IMR-90 (cell line): ENCODE results near the gene STMN3. TPM values are rescaled to one million over a fixed set of nuclear protein-coding genes. Genes with fewer than 3 reads are reported as not detected.

Source experiments
- ATAC-seq: fragments of 200-7000 bp; cut with Tn5 transposase; 2 replicates; pipeline ENCODE4 v1.9.1; 2020; ENCODE audit warnings: low read depth, mild to moderate bottlenecking, moderate library complexity
- BruUV-seq: library from RNA; stranded (reverse); fragments of 400-500 nt; replicated peaks from 2 replicates; lab custom pipeline; 2021; lab: Mats Ljungman, UMichigan
- CTCF ChIA-PET: fragments of 300-600 bp; formaldehyde crosslinking; extraction: SDS; loops from one replicate; lab custom pipeline; 2021; ENCODE audit warnings: antibody characterized with exemption; lab: Yijun Ruan, JAX
- POLR2A ChIA-PET: fragments of 300-600 bp; sonication (Branson Sonifier 250); formaldehyde crosslinking; loops from one replicate; lab custom pipeline; 2022; ENCODE audit warnings: antibody characterized with exemption; ENCODE audit not compliant: unreplicated experiment; lab: Charles Lee
- DNase-seq: peaks from one replicate; pipeline ENCODE4 v3.0.0; 2013
- H2AFZ ChIP-seq: replicated peaks from 2 replicates; pipeline ENCODE3; 2013; ENCODE audit warnings: low read length, mild to moderate bottlenecking; ENCODE audit not compliant: poor library complexity
- H2AK5ac ChIP-seq: 2 replicates; pipeline ENCODE4 v1.6.1; 2013; ENCODE audit warnings: low read depth, low read length, inconsistent platforms
- H2AK9ac ChIP-seq: replicated peaks from 2 replicates; pipeline ENCODE3; 2013; ENCODE audit warnings: mild to moderate bottlenecking, low read depth, low read length, moderate library complexity; ENCODE audit not compliant: poor library complexity
- H2BK120ac ChIP-seq: 2 replicates; pipeline ENCODE4 v1.6.1; 2013; ENCODE audit warnings: low read depth, low read length, inconsistent platforms
- H2BK15ac ChIP-seq: 3 replicates; pipeline ENCODE4 v1.6.1; 2013; ENCODE audit warnings: low read depth, low read length, inconsistent platforms
- H2BK20ac ChIP-seq: 2 replicates; pipeline ENCODE4 v1.6.1; 2013; ENCODE audit warnings: low read depth, mild to moderate bottlenecking, inconsistent platforms, low read length, moderate library complexity
- H2BK5ac ChIP-seq: 2 replicates; pipeline ENCODE4 v1.6.1; 2013; ENCODE audit warnings: mild to moderate bottlenecking, low read depth, low read length, inconsistent platforms; ENCODE audit not compliant: poor library complexity, severe bottlenecking
- H3K14ac ChIP-seq: replicated peaks from 2 replicates; pipeline ENCODE4 v1.6.1; 2013; ENCODE audit warnings: low read depth, low read length, inconsistent platforms
- H3K18ac ChIP-seq: 2 replicates; pipeline ENCODE4 v1.6.1; 2013; ENCODE audit warnings: low read depth, low read length, control low read depth
- H3K23ac ChIP-seq: 2 replicates; pipeline ENCODE4 v1.6.1; 2013; ENCODE audit warnings: low read depth, low read length, inconsistent platforms
- H3K27ac ChIP-seq: 2 replicates; pipeline ENCODE4 v1.5.1; 2013; ENCODE audit warnings: mild to moderate bottlenecking, control low read depth, low read length; ENCODE audit not compliant: insufficient read depth
- H3K27me3 ChIP-seq: 2 replicates; pipeline ENCODE4 v1.6.1; 2013; ENCODE audit warnings: low read length; ENCODE audit not compliant: control insufficient read depth, insufficient read depth
- H3K36me3 ChIP-seq: 2 replicates; pipeline ENCODE4 v1.6.1; 2013; ENCODE audit warnings: low read length, mixed read lengths; ENCODE audit not compliant: control insufficient read depth, insufficient read depth
- H3K4ac ChIP-seq: 2 replicates; pipeline ENCODE4 v1.6.1; 2013; ENCODE audit warnings: low read depth, low read length, inconsistent platforms
- H3K4me1 ChIP-seq: 2 replicates; pipeline ENCODE4 v1.6.1; 2013; ENCODE audit warnings: low read length, mixed read lengths; ENCODE audit not compliant: control insufficient read depth, insufficient read depth
- H3K4me2 ChIP-seq: 2 replicates; pipeline ENCODE4 v1.6.1; 2013; ENCODE audit warnings: low read depth, mild to moderate bottlenecking, control low read depth, low read length, moderate library complexity
- H3K4me3 ChIP-seq: 2 replicates; pipeline ENCODE4 v1.5.1; 2013; ENCODE audit warnings: low read depth, mild to moderate bottlenecking, control low read depth, low read length, moderate library complexity; ENCODE audit not compliant: insufficient read depth
- H3K56ac ChIP-seq: 2 replicates; pipeline ENCODE4 v1.6.1; 2013; ENCODE audit warnings: low read length, inconsistent platforms; ENCODE audit not compliant: insufficient read depth; ENCODE audit errors: extremely low read depth
- H3K79me1 ChIP-seq, 2 experiments: 2 replicates each; pipeline ENCODE4 v1.6.1; 2013; ENCODE audit warnings: low read length in 2 of 2, inconsistent platforms in 1 of 2, low read depth in 1 of 2
- H3K9ac ChIP-seq: 2 replicates; pipeline ENCODE4 v1.6.1; 2013; ENCODE audit warnings: low read depth, low read length, control low read depth
- H3K9me1 ChIP-seq: 2 replicates; pipeline ENCODE4 v1.6.1; 2013; ENCODE audit warnings: low read length, inconsistent platforms; ENCODE audit not compliant: insufficient read depth
- H3K9me3 ChIP-seq: 2 replicates; pipeline ENCODE4 v1.6.1; 2013; ENCODE audit warnings: low read length; ENCODE audit not compliant: control insufficient read depth, insufficient read depth
- H4K20me1 ChIP-seq: 2 replicates; pipeline ENCODE4 v1.6.1; 2013; ENCODE audit warnings: low read length, inconsistent platforms; ENCODE audit not compliant: insufficient read depth
- H4K5ac ChIP-seq: 2 replicates; pipeline ENCODE4 v1.6.1; 2013; ENCODE audit warnings: mild to moderate bottlenecking, low read depth, low read length, control low read depth
- H4K8ac ChIP-seq, 2 experiments: 2 replicates each; pipeline ENCODE4 v1.6.1; 2013; ENCODE audit warnings: low read depth in 2 of 2, low read length in 2 of 2, control low read depth in 1 of 2, inconsistent platforms in 1 of 2
- H4K91ac ChIP-seq: 2 replicates; pipeline ENCODE4 v1.6.1; 2013; ENCODE audit warnings: low read depth, low read length, inconsistent platforms; ENCODE audit not compliant: insufficient read depth
- CEBPB ChIP-seq: IDR thresholded peaks from 2 replicates; pipeline ENCODE4 v1.6.1; 2012; ENCODE audit warnings: low read depth, low read length, improper control_type of control experiment
- CHD1 ChIP-seq: IDR thresholded peaks from 2 replicates; pipeline ENCODE4 v1.6.1; 2012; ENCODE audit warnings: low read depth, low read length, improper control_type of control experiment
- FOS ChIP-seq: fragments of 150-350 bp; IDR thresholded peaks from 2 replicates; pipeline ENCODE4 v1.6.1; 2016; ENCODE audit warnings: low read depth, low read length
- MAFK ChIP-seq: IDR thresholded peaks from 2 replicates; pipeline ENCODE4 v1.6.1; 2012; ENCODE audit warnings: low read depth, low read length, improper control_type of control experiment
- RAD21 ChIP-seq: IDR thresholded peaks from 2 replicates; pipeline ENCODE4 v1.6.1; 2012; ENCODE audit warnings: low read length, improper control_type of control experiment
- RCOR1 ChIP-seq: IDR thresholded peaks from 2 replicates; pipeline ENCODE4 v1.6.1; 2012; ENCODE audit warnings: mild to moderate bottlenecking, low read length, improper control_type of control experiment; ENCODE audit not compliant: insufficient replicate concordance
- SMC3 ChIP-seq: fragments of 150-350 bp; IDR thresholded peaks from 2 replicates; pipeline ENCODE4 v1.6.1; 2016; ENCODE audit warnings: low read depth, mild to moderate bottlenecking, antibody characterized with exemption, low read length, moderate library complexity
- WGBS, 2 experiments: methylation state at CpG; one replicate each; pipeline versions ENCODE4 v1.1.5 to v1.1.7; 2013; ENCODE audit warnings: missing lambda C conversion rate in 2 of 2; ENCODE audit not compliant: insufficient read length in 1 of 2; ENCODE audit errors: extremely low coverage in 2 of 2; 5-methylcytosine and 5-hydroxymethylcytosine counted together
- dilution Hi-C: fragments of 300-500 bp; cut with HindIII; formaldehyde crosslinking; loops from one replicate; pipeline ENCODE4 v1.14.3; 2018; ENCODE audit warnings: low sequenced_read_pairs; ENCODE audit not compliant: unreplicated experiment
- in situ Hi-C: fragments of 300-500 bp; cut with MboI; formaldehyde crosslinking; loops from 3 replicates; pipeline ENCODE4 v1.14.3; 2019; ENCODE audit warnings: low sequenced_read_pairs, inconsistent platforms, mixed read lengths
- intact Hi-C: fragments of 100-400 bp; cut with micrococcal nuclease; formaldehyde crosslinking; loops from 2 replicates; pipeline ENCODE4 v1.10.0; 2022
- polyA plus RNA-seq, 3 experiments: library from polyadenylated mRNA; depleted of rRNA; stranded (reverse); fragments of >200 nt; gene quantifications; 2 replicates each; pipeline ENCODE4 v1.2.3, GENCODE V29; 2012; ENCODE audit warnings: low replicate concordance in 1 of 3
- total RNA-seq: library from RNA; depleted of rRNA; stranded (reverse); fragments of >200 nt; gene quantifications from 2 replicates; pipeline ENCODE4 v1.2.3, GENCODE V29; 2012
- TF ChIP-seq, protein P1 (sequence below): fragments of 150-350 bp; IDR thresholded peaks from 2 replicates; pipeline ENCODE4 v1.6.1; 2017; ENCODE audit warnings: mild to moderate bottlenecking, antibody characterized with exemption, low read length, low read depth
- TF ChIP-seq, protein P2 (sequence below): fragments of 150-350 bp; IDR thresholded peaks from 2 replicates; pipeline ENCODE4 v1.6.1; 2016; ENCODE audit warnings: low read depth, mild to moderate bottlenecking, low read length, moderate library complexity, borderline replicate concordance
- TF ChIP-seq, protein P3 (sequence below): conservative IDR thresholded peaks from 2 replicates; pipeline ENCODE4 v1.5.1; 2012; ENCODE audit warnings: mild to moderate bottlenecking, low read depth, low read length, improper control_type of control experiment

STMN3 gene
- total and polyA plus RNA-seq, 2 of the 4 experiments (the other 2 are of a cell fraction), result 20.3 to 62.3 TPM

DNA sequence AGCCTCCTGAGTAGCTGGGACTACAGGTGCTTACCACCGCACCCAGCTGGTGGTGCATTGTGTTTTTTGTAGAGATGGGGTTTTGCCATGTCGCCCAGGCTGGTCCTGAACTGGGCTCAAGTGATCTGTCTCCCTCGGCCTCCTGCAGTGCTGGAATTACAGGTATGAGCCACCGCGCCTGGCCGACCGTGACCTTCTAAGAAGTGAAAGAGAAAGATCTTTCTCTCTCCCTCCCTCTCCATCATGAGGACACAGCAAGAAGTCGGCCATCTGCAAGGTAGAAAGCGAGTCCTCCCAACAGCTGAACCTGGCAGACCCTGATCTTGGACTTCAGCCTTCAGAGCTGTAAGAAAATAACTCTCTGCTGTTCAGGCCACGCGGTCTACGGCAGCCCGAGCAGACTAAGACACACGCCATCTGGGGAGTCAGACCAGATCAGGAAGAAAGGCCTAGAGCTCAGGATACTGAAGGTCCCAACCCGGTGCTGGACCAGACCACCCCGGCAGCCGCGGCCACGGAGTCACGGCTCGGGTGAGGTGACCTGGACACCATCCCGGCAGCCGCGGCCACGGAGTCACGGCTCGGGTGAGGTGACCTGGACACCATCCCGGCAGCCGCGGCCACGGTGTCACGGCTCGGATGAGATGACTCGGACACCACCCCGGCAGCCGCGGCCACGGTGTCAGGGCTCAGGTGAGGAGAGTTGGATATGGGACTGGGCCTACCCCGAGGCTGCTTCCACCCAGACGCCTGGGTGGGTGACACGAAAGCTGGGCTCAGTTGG, 35.9 kb downstream of the STMN3 start:
- Histone ChIP-seq H3K18ac (no peak overlapping the region), H3K56ac (no peak overlapping the region), H3K9ac (no peak overlapping the region), H2AFZ (no peak overlapping the region), H2BK20ac (no peak overlapping the region), H2BK15ac (no peak overlapping the region), H2AK9ac (no peak overlapping the region), H3K4ac (no peak overlapping the region), H3K9me3 (no peaks in the 10 kb centered on the region), H4K5ac (no peak overlapping the region), H3K79me1 (peaks cover 32 to 78% of the 10 kb centered on the region in 2 experiments), H3K27me3 (no peaks in the 10 kb centered on the region), H4K20me1 (peaks cover 22% of the 10 kb centered on the region), H2BK120ac (no peak overlapping the region), H2BK5ac (no peak overlapping the region), H3K14ac (no peak overlapping the region), H4K91ac (no peak overlapping the region), H3K9me1 (peaks cover 3% of the 10 kb centered on the region; the same call in 1 of the 2 replicates), H3K23ac (no peak overlapping the region), H4K8ac (no peak overlapping the region), H3K27ac (no peak overlapping the region), H2AK5ac (no peak overlapping the region), H3K4me1 (no peaks in the 10 kb centered on the region), H3K36me3 (peaks cover 37% of the 10 kb centered on the region), H3K4me2 (no peak overlapping the region), H3K4me3 (no peak overlapping the region)
- intact Hi-C loops (no loop called here), in situ Hi-C loops (no loop called here), dilution Hi-C loops (no loop called here)
- WGBS, 2 experiments, result 93% methylated on average over 14 of the region's 41 CpGs; no CpG with 5 or more reads in 1 of the 2 experiments
- ATAC-seq (no peak), DNase-seq (no peak)
- CTCF ChIA-PET, result no interaction called here
- no TSS peak for BruUV-seq
- TF ChIP-seq RCOR1 (no peak), MAFK (no peak), SMC3 (no peak), RAD21 (no peak), FOS (no peak), CHD1 (no peak), CEBPB (no peak)
- TF ChIP-seq, protein P1, sequence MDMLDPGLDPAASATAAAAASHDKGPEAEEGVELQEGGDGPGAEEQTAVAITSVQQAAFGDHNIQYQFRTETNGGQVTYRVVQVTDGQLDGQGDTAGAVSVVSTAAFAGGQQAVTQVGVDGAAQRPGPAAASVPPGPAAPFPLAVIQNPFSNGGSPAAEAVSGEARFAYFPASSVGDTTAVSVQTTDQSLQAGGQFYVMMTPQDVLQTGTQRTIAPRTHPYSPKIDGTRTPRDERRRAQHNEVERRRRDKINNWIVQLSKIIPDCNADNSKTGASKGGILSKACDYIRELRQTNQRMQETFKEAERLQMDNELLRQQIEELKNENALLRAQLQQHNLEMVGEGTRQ, result no peak
- TF ChIP-seq, protein P2, sequence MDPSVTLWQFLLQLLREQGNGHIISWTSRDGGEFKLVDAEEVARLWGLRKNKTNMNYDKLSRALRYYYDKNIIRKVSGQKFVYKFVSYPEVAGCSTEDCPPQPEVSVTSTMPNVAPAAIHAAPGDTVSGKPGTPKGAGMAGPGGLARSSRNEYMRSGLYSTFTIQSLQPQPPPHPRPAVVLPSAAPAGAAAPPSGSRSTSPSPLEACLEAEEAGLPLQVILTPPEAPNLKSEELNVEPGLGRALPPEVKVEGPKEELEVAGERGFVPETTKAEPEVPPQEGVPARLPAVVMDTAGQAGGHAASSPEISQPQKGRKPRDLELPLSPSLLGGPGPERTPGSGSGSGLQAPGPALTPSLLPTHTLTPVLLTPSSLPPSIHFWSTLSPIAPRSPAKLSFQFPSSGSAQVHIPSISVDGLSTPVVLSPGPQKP, result no peak
- TF ChIP-seq, protein P3, sequence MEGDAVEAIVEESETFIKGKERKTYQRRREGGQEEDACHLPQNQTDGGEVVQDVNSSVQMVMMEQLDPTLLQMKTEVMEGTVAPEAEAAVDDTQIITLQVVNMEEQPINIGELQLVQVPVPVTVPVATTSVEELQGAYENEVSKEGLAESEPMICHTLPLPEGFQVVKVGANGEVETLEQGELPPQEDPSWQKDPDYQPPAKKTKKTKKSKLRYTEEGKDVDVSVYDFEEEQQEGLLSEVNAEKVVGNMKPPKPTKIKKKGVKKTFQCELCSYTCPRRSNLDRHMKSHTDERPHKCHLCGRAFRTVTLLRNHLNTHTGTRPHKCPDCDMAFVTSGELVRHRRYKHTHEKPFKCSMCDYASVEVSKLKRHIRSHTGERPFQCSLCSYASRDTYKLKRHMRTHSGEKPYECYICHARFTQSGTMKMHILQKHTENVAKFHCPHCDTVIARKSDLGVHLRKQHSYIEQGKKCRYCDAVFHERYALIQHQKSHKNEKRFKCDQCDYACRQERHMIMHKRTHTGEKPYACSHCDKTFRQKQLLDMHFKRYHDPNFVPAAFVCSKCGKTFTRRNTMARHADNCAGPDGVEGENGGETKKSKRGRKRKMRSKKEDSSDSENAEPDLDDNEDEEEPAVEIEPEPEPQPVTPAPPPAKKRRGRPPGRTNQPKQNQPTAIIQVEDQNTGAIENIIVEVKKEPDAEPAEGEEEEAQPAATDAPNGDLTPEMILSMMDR, result no peak
- POLR2A ChIA-PET, result no interaction called here
